Muscle of arm (tissue), 12 donors: ENCODE measurements around the gene FLNC. TPM values are rescaled to one million over a fixed set of nuclear protein-coding genes. Genes with fewer than 3 reads are reported as not detected.

Source experiments
- DNase-seq: peaks from one replicate; pipeline ENCODE4 v3.0.0-alpha.2; 2013
- polyA plus RNA-seq, 12 donors: library from polyadenylated mRNA; unstranded; fragments of 120-200 nt; gene quantifications; one replicate each; pipeline ENCODE4 v1.2.1, GENCODE V29; 2013; ENCODE audit not compliant: insufficient read length in 12 of 12

The FLNC gene
- polyA plus RNA-seq, 12 donors: 192 to 1,098 (median 430) TPM

GRCh38 chr7:128860158-128861073 lies 30.2 kb downstream of the FLNC start:
- peak; percentile 45 for DNase-seq

GRCh38 chr7:128861957-128862570 lies 31.9 kb downstream of the FLNC start:
- DNase-seq: no peak

- DNase-seq: peak; percentile 100
These were observed 32.6 kb downstream of the FLNC start, which contains the start of gene ATP6V1F for GRCh38 chr7:128862571-128863432. ATP6V1F (plus strand) TSS chr7:128862856; CDS start chr7:128862905, 49 bp downstream.

- DNase-seq: no peak
These were observed 33.3 kb downstream of the FLNC start for GRCh38 chr7:128863433-128863989.

GRCh38 chr7:128865303-128865702 lies 35.1 kb downstream of the FLNC start:
- DNase-seq: no peak

- no peak for DNase-seq
These were observed 36.0 kb downstream of the FLNC start for GRCh38 chr7:128865996-128866877.

- no peak for DNase-seq
These were observed 37.0 kb downstream of the FLNC start for GRCh38 chr7:128867241-128867640.

- DNase-seq: no peak
These were observed 37.8 kb downstream of the FLNC start for GRCh38 chr7:128867842-128868623.

- DNase-seq: no peak
These were observed 38.5 kb downstream of the FLNC start for GRCh38 chr7:128868624-128869137.

GRCh38 chr7:128869138-128869943 lies 39.1 kb downstream of the FLNC start:
- no peak for DNase-seq

GRCh38 chr7:128869944-128870285 lies 39.7 kb downstream of the FLNC start:
- DNase-seq: no peak

- DNase-seq: no peak
These were observed 40.8 kb downstream of the FLNC start for GRCh38 chr7:128871050-128871449.

GRCh38 chr7:128872394-128872824 lies 42.2 kb downstream of the FLNC start:
- DNase-seq: no peak

- DNase-seq: no peak
These were observed 43.0 kb downstream of the FLNC start for GRCh38 chr7:128873234-128873633.

- DNase-seq: no peak
These were observed 44.2 kb downstream of the FLNC start for GRCh38 chr7:128874140-128875031.

- DNase-seq: no peak
These were observed 45.3 kb downstream of the FLNC start for GRCh38 chr7:128875523-128875948.

GRCh38 chr7:128876127-128876526 lies 45.9 kb downstream of the FLNC start:
- DNase-seq: no peak

- no peak for DNase-seq
These were observed 46.4 kb downstream of the FLNC start for GRCh38 chr7:128876586-128876977.
